Measurements from ENCODE around the gene SERGEF.

- no peak for TF ChIP-seq GATA2 (IDR thresholded peaks at IDR 0.05; ENCODE audit: low read depth, low read length)
- no peak for TF ChIP-seq GATA3 (IDR thresholded peaks at IDR 0.05; ENCODE audit: low read depth, low read length)
Measured at GRCh38 chr11:17769218-17769617, 243.6 kb downstream of the SERGEF start.

Measured in SH-SY5Y (cell line).